Heart left ventricle (tissue), 16 donors: ENCODE measurements around the gene E4F1. TPM values are rescaled to one million over a fixed set of nuclear protein-coding genes. Genes with fewer than 3 reads are reported as not detected.
A peak's percentile ranks its signal among the peaks of the same experiment; 100 is the strongest.

Experiments used
- ATAC-seq, 4 donors: fragments of 200-7000 bp; cut with Tn5 transposase; one replicate each; pipeline ENCODE4 v1.9.1; 2020 to 2022; ENCODE audit warnings: moderate library complexity in 4 of 4, mild to moderate bottlenecking in 3 of 4, moderate number of reproducible peaks in 1 of 4
- DNase-seq, 5 donors: peaks; one replicate each; pipeline ENCODE4 v3.0.0-alpha.2; 2020
- H3K27ac ChIP-seq, 12 donors: fragments of 200-600 bp; sonication (generic) in 4 of 12; one replicate each; pipeline versions ENCODE4 v1.5.0 to v1.8.0; 2016 to 2022; ENCODE audit warnings: mild to moderate bottlenecking in 2 of 12
- H3K27me3 ChIP-seq, 9 donors: fragments of 200-600 bp; sonication (generic) in 2 of 9; one replicate each; pipeline versions ENCODE4 v1.5.1 to v1.8.0; 2016 to 2022; ENCODE audit warnings: mild to moderate bottlenecking in 3 of 9
- H3K36me3 ChIP-seq, 9 donors: fragments of 200-600 bp; sonication (generic) in 2 of 9; one replicate each; pipeline versions ENCODE4 v1.5.0 to v1.8.0; 2018 to 2022; ENCODE audit warnings: mild to moderate bottlenecking in 2 of 9
- H3K4me1 ChIP-seq, 12 donors: fragments of 200-600 bp; sonication (generic) in 4 of 12; one replicate each; pipeline versions ENCODE4 v1.5.0 to v1.8.0; 2016 to 2022; ENCODE audit warnings: mild to moderate bottlenecking in 3 of 12
- H3K4me3 ChIP-seq, 12 donors: fragments of 200-600 bp; sonication (generic) in 4 of 12; one replicate each; pipeline versions ENCODE4 v1.5.0 to v1.8.0; 2017 to 2022; ENCODE audit warnings: mild to moderate bottlenecking in 9 of 12, moderate library complexity in 4 of 12
- H3K9me3 ChIP-seq, 12 donors: fragments of 200-600 bp; sonication (generic) in 4 of 12; one replicate each; pipeline versions ENCODE4 v1.5.0 to v1.8.0; 2016 to 2022; ENCODE audit warnings: mild to moderate bottlenecking in 1 of 12
- CTCF ChIP-seq, 12 donors: fragments of 200-600 bp; sonication (generic) in 4 of 12; IDR thresholded peaks; one replicate each; pipeline versions ENCODE4 v1.5.0 to v1.8.0; 2018 to 2022; ENCODE audit warnings: antibody characterized with exemption in 12 of 12, mild to moderate bottlenecking in 5 of 12
- POLR2A ChIP-seq, 2 donors: fragments of 450-650 bp; IDR thresholded peaks; one replicate each; pipeline ENCODE4 v1.6.1; 2017; ENCODE audit warnings: antibody characterized with exemption in 2 of 2, mild to moderate bottlenecking in 2 of 2, moderate library complexity in 2 of 2
- WGBS, 4 donors: extraction: QIAGEN DNeasy Blood & Tissue Kit in 2 of 4; methylation state at CpG; one replicate each; pipeline versions ENCODE4 v1.1.5 to v1.1.7; 2013 to 2018; 5-methylcytosine and 5-hydroxymethylcytosine counted together
- intact Hi-C, 10 donors: fragments of 100-400 bp; cut with DNase I; formaldehyde crosslinking; loops; one replicate each; pipeline versions ENCODE4 v1.11.1 to v1.14.2; 2022
- polyA plus RNA-seq, 2 donors: library from polyadenylated mRNA; stranded (reverse); fragments of 200-250 nt; gene quantifications; one replicate each; pipeline ENCODE4 v1.2.3, GENCODE V29; 2013
- total RNA-seq, 9 donors: library from RNA; depleted of rRNA in 2 of 9; stranded (reverse); fragments of >200 nt in 2 of 9; fragmentation: NEBNext Ultra II Directional in 3 of 9; extraction: Animal tissue kit (Norgen Biotek cat#: 25700) in 3 of 9; gene quantifications; one replicate each; pipeline versions ENCODE4 v1.1.0 to v1.2.4, GENCODE V29; 2016 to 2023
- donor health status: ischemic (EF 13 %, LVEDD 7.1; RV severe dilation, severe dysfunction).
- donor health status: healthy with polysubstance abuse.
- donor health status: DM: no; HTN: yes; CAD: no.
- donor health status: DM: no; HTN: no; CAD: no.
- donor health status: ischemic (EF 25% LVEDD 6.9; RV normal size, moderate dysfunction).
- donor health status: ischemic (EF 25% LVEDD 5.7; RV mildly dilated, moderate dysfunction).
- donor health status: healthy.
- donor health status: DM: yes; HTN: yes; CAD: no.
- donor health status: ischemic (EF 35%, LVEDD 5.7; RV mildly dilated, moderate dysfunction).
- donor health status: nonischemic (EF 11% LVEDD 7.7; RV severe dilation, severe dysfunction).
- donor health status: DM: yes; HTN: yes; CAD: no.
- donor health status: PGD.
- donor health status: ischemic (EF 29% LVEDD 5.4; RV normal size, mild dysfunction).
- donor health status: nonischemic (EF 23%, LVEDD 6.1; RV moderate dilation, normal function).

Gene E4F1
- total and polyA plus RNA-seq, 11 donors, result 8.4 to 27.3 (median 12.7) TPM

DNA sequence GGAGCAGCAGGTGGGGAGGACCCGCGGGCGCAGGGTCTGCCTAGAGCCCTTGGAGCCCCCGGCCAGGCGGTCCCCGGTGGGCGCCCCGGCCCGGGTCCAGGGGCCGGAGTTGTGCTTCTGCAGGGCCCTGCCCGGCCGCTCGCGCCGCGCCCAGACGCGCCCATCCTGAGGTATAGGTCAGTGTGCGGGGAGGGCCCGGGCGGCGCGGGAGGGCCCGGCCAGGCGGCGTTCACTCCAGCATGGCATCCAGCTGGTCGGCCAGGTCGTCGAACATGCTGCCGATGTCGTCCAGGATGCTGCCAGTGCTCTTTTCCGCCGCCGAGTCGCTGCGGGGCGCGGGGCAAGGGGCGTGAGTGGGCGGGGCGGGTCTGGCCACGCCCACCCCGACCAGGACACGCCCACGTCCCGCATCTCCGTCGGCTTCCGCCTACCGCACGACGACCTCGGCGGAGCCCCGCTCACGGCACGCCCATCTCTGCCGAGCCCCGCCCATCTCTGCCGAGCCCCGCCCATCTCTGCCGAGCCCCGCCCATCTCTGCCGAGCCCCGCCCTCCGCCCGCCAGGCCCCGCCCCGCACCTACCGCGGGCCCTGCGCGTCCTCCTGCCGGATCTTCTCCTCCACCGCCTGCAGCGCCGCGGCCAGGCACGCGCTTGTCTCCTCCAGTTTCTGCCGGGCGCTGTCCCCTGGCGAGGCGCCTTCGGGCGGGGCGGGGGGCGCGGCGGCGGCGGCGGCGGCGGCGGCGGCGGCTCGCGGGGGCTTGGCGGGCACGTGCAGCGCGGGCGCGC is 44.9 kb upstream of the E4F1 start:
- ATAC-seq (peak in 2 of 4 donors; percentile 18 to 33), DNase-seq (no peak)
- Histone ChIP-seq H3K9me3 (no peaks in the 10 kb centered on the region), H3K36me3 (peaks cover 0 to 47% (median 39%) of the 10 kb centered on the region in 9 donors), H3K4me1 (no peaks in the 10 kb centered on the region), H3K4me3 (no peak overlapping the region), H3K27me3 (no peaks in the 10 kb centered on the region), H3K27ac (no peak overlapping the region)
- WGBS, 4 donors, result 11 to 34% (median 31%) methylated on average over 45 to 106 of the region's 106 CpGs
- intact Hi-C loops, result no loop called here
- TF ChIP-seq POLR2A (IDR thresholded peaks at IDR 0.05), result no peak
- TF ChIP-seq CTCF (IDR thresholded peaks at IDR 0.05), result no peak

GRCh38 chr16:2179107-2179501 is 44.3 kb upstream of the E4F1 start:
- H3K27ac ChIP-seq, result no peak overlapping the region
- H3K4me3 ChIP-seq, result no peak overlapping the region
- TF ChIP-seq CTCF (IDR thresholded peaks at IDR 0.05) (no peak), POLR2A (IDR thresholded peaks at IDR 0.05) (no peak)
- WGBS, 4 donors, result 14 to 41% (median 36%) methylated on average over 36 to 50 of the region's 50 CpGs
- intact Hi-C loops, result no loop called here
- no peaks in the 10 kb centered on the region for H3K4me1 ChIP-seq
- no peaks in the 10 kb centered on the region for H3K9me3 ChIP-seq
- H3K27me3 ChIP-seq, result no peaks in the 10 kb centered on the region
- peaks cover 0 to 41% (median 34%) of the 10 kb centered on the region in 9 donors for H3K36me3 ChIP-seq
- ATAC-seq (no peak), DNase-seq (no peak)

DNA sequence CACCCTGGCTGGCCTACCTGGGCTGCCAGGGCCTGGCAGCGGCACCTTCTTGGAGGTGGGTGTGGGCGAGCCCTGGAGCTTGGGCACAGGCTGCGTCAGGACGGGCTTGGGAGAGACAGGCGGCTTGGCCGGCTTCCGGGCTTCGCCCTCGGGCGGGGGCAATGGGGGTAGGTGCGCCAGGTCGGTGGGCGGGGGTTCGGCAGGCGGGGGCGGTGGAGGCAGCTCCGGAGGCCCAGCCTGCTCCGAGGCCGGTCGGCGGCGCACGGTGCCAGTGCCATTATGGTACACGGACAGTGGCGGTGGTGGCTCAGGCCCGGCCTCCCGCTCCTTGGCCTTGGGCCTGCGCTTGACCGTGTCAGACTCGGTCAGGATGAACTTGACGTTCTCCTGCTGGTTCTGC is 43.8 kb upstream of the E4F1 start:
- DNase-seq, result no peak
- H3K36me3 ChIP-seq, result peaks cover 0 to 37% (median 29%) of the 10 kb centered on the region in 9 donors
- TF ChIP-seq CTCF (IDR thresholded peaks at IDR 0.05) (no peak), POLR2A (IDR thresholded peaks at IDR 0.05) (no peak)
- ATAC-seq, result no peak
- H3K4me1 ChIP-seq, result no peaks in the 10 kb centered on the region
- H3K27me3 ChIP-seq, result no peaks in the 10 kb centered on the region
- no peak overlapping the region for H3K4me3 ChIP-seq
- H3K27ac ChIP-seq, result no peak overlapping the region
- WGBS, 4 donors, result 92 to 95% (median 93%) methylated on average over 13 to 31 of the region's 31 CpGs
- intact Hi-C loops, result no loop called here
- H3K9me3 ChIP-seq, result no peaks in the 10 kb centered on the region

DNA sequence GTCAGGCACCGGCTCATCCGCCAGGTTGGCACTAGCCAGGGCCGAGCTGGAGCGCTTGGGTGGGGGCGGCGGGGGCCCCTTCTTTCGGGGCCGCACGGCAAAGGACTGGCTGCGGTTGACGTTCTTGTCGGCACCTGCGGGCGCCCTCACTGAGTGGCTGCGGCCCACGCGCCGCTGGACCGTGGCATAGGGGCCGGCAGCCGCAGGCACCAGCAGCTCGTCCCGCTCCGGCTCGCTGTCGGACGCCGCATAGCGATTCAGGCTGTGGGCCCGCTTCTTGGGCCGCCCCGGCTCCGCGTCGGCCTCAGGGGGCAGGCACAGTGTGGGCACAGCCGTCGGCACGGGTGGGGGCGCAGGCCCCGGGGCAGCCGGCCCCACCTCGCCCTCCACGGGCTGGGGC is 42.9 kb upstream of the E4F1 start:
- ATAC-seq (no peak), DNase-seq (no peak)
- intact Hi-C loops, result no loop called here
- Histone ChIP-seq H3K36me3 (peaks cover 0 to 28% (median 21%) of the 10 kb centered on the region in 9 donors), H3K27ac (no peak overlapping the region), H3K4me3 (no peak overlapping the region), H3K4me1 (no peaks in the 10 kb centered on the region), H3K27me3 (no peaks in the 10 kb centered on the region), H3K9me3 (no peaks in the 10 kb centered on the region)
- 94 to 96% (median 96%) methylated on average over 29 to 43 of the region's 43 CpGs for WGBS, 4 donors
- TF ChIP-seq POLR2A (IDR thresholded peaks at IDR 0.05) (no peak), CTCF (IDR thresholded peaks at IDR 0.05) (no peak)
